ENCODE results near the gene CAMK1G.

The CAMK1G gene

GRCh38 chr1:209601809-209602657, 18.5 kb downstream of the CAMK1G start:
- peak in 1 of 5 experiments; percentile 45 for DNase-seq

- DNase-seq: no peak
Measured at GRCh38 chr1:209603877-209604276, 20.4 kb downstream of the CAMK1G start.

GRCh38 chr1:209607102-209607794, 23.7 kb downstream of the CAMK1G start:
- no peak for DNase-seq

- DNase-seq: no peak
Measured at GRCh38 chr1:209607795-209608178, 24.3 kb downstream of the CAMK1G start.

GRCh38 chr1:209609041-209609790, 25.7 kb downstream of the CAMK1G start:
- no peak for DNase-seq

GRCh38 chr1:209609791-209610630, 26.5 kb downstream of the CAMK1G start:
- no peak for DNase-seq

GRCh38 chr1:209610631-209610905, 27.1 kb downstream of the CAMK1G start:
- DNase-seq: no peak

- DNase-seq: peak in 1 of 5 experiments; percentile 30
Measured at GRCh38 chr1:209611771-209612570, 28.5 kb downstream of the CAMK1G start.

- no peak for DNase-seq
Measured at GRCh38 chr1:209612646-209613399, 29.3 kb downstream of the CAMK1G start.

GRCh38 chr1:209613400-209614150, 30.1 kb downstream of the CAMK1G start:
- no peak for DNase-seq

GRCh38 chr1:209614151-209614420, 30.6 kb downstream of the CAMK1G start:
- no peak for DNase-seq

- no peak for DNase-seq
Measured at GRCh38 chr1:209614906-209615305, 31.4 kb downstream of the CAMK1G start.

- DNase-seq: no peak
Measured at GRCh38 chr1:209616366-209617046, 33.0 kb downstream of the CAMK1G start.

- no peak for DNase-seq
Measured at GRCh38 chr1:209617047-209617673, 33.6 kb downstream of the CAMK1G start.

GRCh38 chr1:209617755-209618154, 34.2 kb downstream of the CAMK1G start:
- DNase-seq: no peak

- no peak for DNase-seq
Measured at GRCh38 chr1:209618291-209618690, 34.8 kb downstream of the CAMK1G start.

GRCh38 chr1:209618756-209619420, 35.4 kb downstream of the CAMK1G start:
- DNase-seq: no peak

- DNase-seq: no peak
Measured at GRCh38 chr1:209619696-209620486, 36.4 kb downstream of the CAMK1G start.

Data from T-helper 2 cell (primary cell).